Suprapubic skin (tissue), 4 donors: ENCODE data around the gene SP4. TPM values are rescaled to one million over a fixed set of nuclear protein-coding genes. Genes with fewer than 3 reads are reported as not detected.
A peak's percentile ranks its signal among the peaks of the same experiment; 100 is the strongest.

Experiments
- DNase-seq, 2 donors: peaks; one replicate each; pipeline ENCODE4 v3.0.0-alpha.2; 2019; ENCODE audit warnings: low spot score in 2 of 2
- H3K27ac ChIP-seq: fragments of 200-600 bp; sonication (generic); one replicate; pipeline ENCODE4 v1.5.1; 2019
- H3K27me3 ChIP-seq: fragments of 200-600 bp; sonication (generic); one replicate; pipeline ENCODE4 v1.5.1; 2019
- H3K36me3 ChIP-seq: fragments of 200-600 bp; sonication (generic); one replicate; pipeline ENCODE4 v1.5.1; 2019
- H3K4me1 ChIP-seq: fragments of 200-600 bp; sonication (generic); one replicate; pipeline ENCODE4 v1.5.1; 2019
- H3K4me3 ChIP-seq: fragments of 200-600 bp; sonication (generic); one replicate; pipeline ENCODE4 v1.5.1; 2019; ENCODE audit warnings: mild to moderate bottlenecking
- H3K9me3 ChIP-seq: fragments of 200-600 bp; sonication (generic); one replicate; pipeline ENCODE4 v1.5.1; 2019
- CTCF ChIP-seq, 2 donors: fragments of 200-600 bp in 1 of 2; fragments of 450-650 bp in 1 of 2; sonication (generic) in 1 of 2; IDR thresholded peaks; one replicate each; pipeline ENCODE4 v1.5.1; 2016 to 2019; ENCODE audit warnings: antibody characterized with exemption in 2 of 2, mild to moderate bottlenecking in 1 of 2, moderate library complexity in 1 of 2
- EP300 ChIP-seq: sonication (generic); formaldehyde crosslinking; IDR thresholded peaks from one replicate; pipeline ENCODE4 v1.6.1; 2017; ENCODE audit warnings: antibody characterized with exemption
- POLR2A ChIP-seq, 2 donors: fragments of 450-650 bp; IDR thresholded peaks; one replicate each; pipeline ENCODE4 v1.6.1; 2017; ENCODE audit warnings: antibody characterized with exemption in 2 of 2, mild to moderate bottlenecking in 2 of 2, moderate library complexity in 2 of 2
- POLR2AphosphoS5 ChIP-seq, 3 donors: sonication (generic); formaldehyde crosslinking; IDR thresholded peaks; one replicate each; pipeline ENCODE4 v1.6.1; 2017; ENCODE audit warnings: antibody characterized with exemption in 3 of 3
- WGBS: methylation state at CpG from one replicate; pipeline ENCODE4 v1.1.5; 2018; 5-methylcytosine and 5-hydroxymethylcytosine counted together
- total RNA-seq, 4 donors: library from RNA; depleted of rRNA; stranded (reverse); fragments of >200 nt; gene quantifications; one replicate each; pipeline ENCODE4 v1.1.0, GENCODE V29; 2016

SP4 gene
- total RNA-seq, 4 donors from 2014 or later: 5.3 to 17.0 (median 11.1) TPM

DNA sequence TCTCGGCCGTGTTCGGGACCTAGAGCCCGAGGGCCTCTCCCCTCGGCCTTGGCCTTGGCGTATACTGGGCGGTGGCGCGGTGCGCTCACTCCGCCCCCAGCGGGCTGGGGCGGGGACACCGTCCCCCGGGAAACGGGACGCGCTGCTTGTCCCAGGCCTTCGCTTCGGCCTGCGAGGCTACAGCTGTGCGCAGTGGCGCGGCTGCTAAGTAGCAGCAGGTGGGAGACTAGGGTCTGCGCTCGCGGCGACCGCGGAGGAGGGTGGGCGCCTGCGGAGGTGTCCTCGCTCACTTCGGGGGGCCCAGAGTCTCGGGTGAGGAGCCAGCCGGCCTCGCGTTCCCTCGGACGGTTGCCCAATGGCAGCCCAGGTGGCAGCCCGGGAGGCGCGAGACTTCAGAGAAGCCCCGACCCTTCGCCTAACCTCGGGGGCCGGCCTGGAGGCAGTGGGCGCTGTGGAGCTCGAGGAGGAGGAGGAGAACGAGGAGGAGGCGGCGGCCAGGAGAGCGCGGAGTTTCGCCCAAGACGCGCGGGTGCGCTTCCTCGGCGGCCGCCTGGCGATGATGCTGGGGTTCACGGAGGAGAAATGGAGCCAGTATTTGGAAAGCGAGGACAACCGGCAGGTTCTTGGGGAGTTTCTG is 115.1 kb downstream of the SP4 start, which contains the start of gene DNAH11:
DNAH11 (plus strand) TSS at position 149 of the 637 bp plus-strand sequence; CDS start at position 356, 207 bp downstream.
- Histone ChIP-seq H3K4me1 (peaks cover 19% of the 10 kb centered on the region), H3K9me3 (no peaks in the 10 kb centered on the region), H3K4me3 (peak within 1 kb of the TSS; percentile 53), H3K27me3 (peaks cover 46% of the 10 kb centered on the region), H3K36me3 (no peaks in the 10 kb centered on the region), H3K27ac (no peak within 1 kb of the TSS)
- TF ChIP-seq EP300 (no peak), POLR2AphosphoS5 (IDR thresholded peaks at IDR 0.05) (no peak), CTCF (IDR thresholded peaks at IDR 0.05) (no peak), POLR2A (IDR thresholded peaks at IDR 0.05) (no peak)
- DNase-seq: no peak
- 0% methylated on average over 5 of the region's 66 CpGs for WGBS

DNA sequence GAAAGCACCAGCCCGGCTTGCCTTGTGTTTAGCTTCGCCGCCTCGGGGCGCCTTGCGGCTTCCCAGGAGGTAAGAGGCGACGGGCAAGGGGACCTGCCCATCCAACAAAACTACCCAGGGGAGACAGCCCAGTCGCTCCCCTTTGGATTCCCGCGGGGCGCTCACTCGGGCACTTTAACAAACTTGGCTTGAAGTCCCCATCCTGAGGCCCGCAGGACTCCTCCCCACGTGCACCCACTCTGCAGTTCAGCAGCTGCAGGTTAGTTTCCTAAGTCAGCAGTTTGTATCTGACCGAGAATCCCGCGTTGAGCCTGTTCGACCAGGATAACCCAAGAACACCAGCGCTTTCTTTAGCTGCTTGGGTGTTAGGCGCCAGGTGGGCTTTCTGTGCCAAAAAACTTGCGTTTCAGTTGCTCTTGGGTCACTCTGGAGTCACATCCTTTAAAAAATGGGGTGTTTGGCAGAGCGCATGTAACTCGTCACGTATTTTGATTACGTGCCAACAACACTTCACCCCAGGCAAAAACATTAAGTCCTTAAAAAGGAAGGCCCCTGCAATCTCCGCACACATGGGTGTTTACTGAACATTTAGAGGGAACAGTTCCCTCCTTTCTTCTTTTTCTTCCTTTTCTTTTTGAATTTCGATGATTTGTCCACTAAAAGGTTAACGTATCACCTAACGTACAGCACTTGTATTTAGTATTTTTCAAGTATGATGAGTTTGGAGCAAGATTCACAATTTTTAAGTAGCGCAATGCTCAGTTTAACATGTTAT is 115.8 kb downstream of the SP4 start:
- no peak for DNase-seq
- Histone ChIP-seq H3K4me3 (peak overlapping the region; percentile 53), H3K9me3 (no peaks in the 10 kb centered on the region), H3K4me1 (peaks cover 19% of the 10 kb centered on the region), H3K27me3 (peaks cover 46% of the 10 kb centered on the region), H3K36me3 (no peaks in the 10 kb centered on the region), H3K27ac (no peak overlapping the region)
- no peak for TF ChIP-seq EP300
- no peak for TF ChIP-seq POLR2A (IDR thresholded peaks at IDR 0.05)
- no peak for TF ChIP-seq CTCF (IDR thresholded peaks at IDR 0.05)
- TF ChIP-seq POLR2AphosphoS5 (IDR thresholded peaks at IDR 0.05): no peak
- 8% methylated on average over 20 of the region's 31 CpGs for WGBS

GRCh38 chr7:21544303-21544656 is 116.4 kb downstream of the SP4 start:
- WGBS: 21% methylated on average over 3 of the region's 3 CpGs
- DNase-seq: no peak
- Histone ChIP-seq H3K4me1 (peaks cover 19% of the 10 kb centered on the region), H3K4me3 (peak overlapping the region; percentile 53), H3K9me3 (no peaks in the 10 kb centered on the region), H3K27ac (no peak overlapping the region), H3K27me3 (peaks cover 46% of the 10 kb centered on the region), H3K36me3 (no peaks in the 10 kb centered on the region)
- no peak for TF ChIP-seq POLR2A (IDR thresholded peaks at IDR 0.05)
- no peak for TF ChIP-seq POLR2AphosphoS5 (IDR thresholded peaks at IDR 0.05)
- TF ChIP-seq EP300: no peak
- TF ChIP-seq CTCF (IDR thresholded peaks at IDR 0.05): no peak

- peaks cover 19% of the 10 kb centered on the region for H3K4me1 ChIP-seq
- WGBS: 28% methylated on average over 3 of the region's 3 CpGs
- no peaks in the 10 kb centered on the region for H3K36me3 ChIP-seq
- no peak overlapping the region for H3K4me3 ChIP-seq
- no peaks in the 10 kb centered on the region for H3K9me3 ChIP-seq
- H3K27me3 ChIP-seq: peaks cover 43% of the 10 kb centered on the region
- no peak for DNase-seq
- H3K27ac ChIP-seq: no peak overlapping the region
- TF ChIP-seq CTCF (IDR thresholded peaks at IDR 0.05) (no peak), EP300 (no peak), POLR2A (IDR thresholded peaks at IDR 0.05) (no peak), POLR2AphosphoS5 (IDR thresholded peaks at IDR 0.05) (no peak)
Observed at GRCh38 chr7:21544715-21545114, 116.8 kb downstream of the SP4 start.

- 65% methylated on average over 3 of the region's 3 CpGs for WGBS
- no peak for DNase-seq
- H3K4me1 ChIP-seq: peaks cover 19% of the 10 kb centered on the region
- H3K4me3 ChIP-seq: no peak overlapping the region
- TF ChIP-seq EP300: no peak
- no peak for TF ChIP-seq CTCF (IDR thresholded peaks at IDR 0.05)
- TF ChIP-seq POLR2A (IDR thresholded peaks at IDR 0.05): no peak
- no peak for TF ChIP-seq POLR2AphosphoS5 (IDR thresholded peaks at IDR 0.05)
- no peak overlapping the region for H3K27ac ChIP-seq
- no peaks in the 10 kb centered on the region for H3K36me3 ChIP-seq
- H3K9me3 ChIP-seq: no peaks in the 10 kb centered on the region
- H3K27me3 ChIP-seq: peaks cover 23% of the 10 kb centered on the region
Observed at GRCh38 chr7:21547501-21547900, 119.6 kb downstream of the SP4 start.
